Measurements from ENCODE around the gene P2RX2. TPM values are rescaled to one million over a fixed set of nuclear protein-coding genes. Genes with fewer than 3 reads are reported as not detected.

P2RX2 gene
- total and polyA plus RNA-seq, 2 of the 4 experiments (the other 2 are of a cell fraction): not detected

DNA sequence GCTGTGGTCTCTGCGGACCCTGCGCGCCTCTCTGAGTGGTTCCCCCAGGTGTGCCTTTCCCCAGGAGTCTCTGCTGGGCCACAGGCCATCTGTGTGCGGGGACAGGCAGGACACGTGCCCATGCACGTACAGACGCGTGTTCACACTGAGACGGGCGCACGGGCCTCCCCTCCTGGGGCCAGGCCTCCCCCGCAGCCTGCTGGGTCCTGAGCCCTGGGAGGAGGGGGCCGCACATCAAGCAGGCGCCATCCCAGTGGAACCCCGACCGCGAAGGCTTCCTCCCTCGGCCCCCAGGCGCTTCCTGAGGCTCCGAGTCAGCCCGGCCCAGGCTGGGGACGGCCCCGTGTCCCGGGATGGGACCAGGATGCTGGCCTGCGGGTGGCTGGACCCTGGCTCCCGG is 47.9 kb upstream of the P2RX2 start:
- Histone ChIP-seq H3K4me1 (ENCODE audit: control insufficient read depth, insufficient read depth, low read length) (no peaks in the 10 kb centered on the region), H3K79me1 (ENCODE audit: low read depth in 1 of 2, low read length in 2 of 2) (peaks cover 0 to under 1% of the 10 kb centered on the region in 2 experiments; a peak in 2 of 4 replicates), H3K36me3 (ENCODE audit: control insufficient read depth, insufficient read depth, low read length) (peaks cover 14% of the 10 kb centered on the region), H3K23ac (ENCODE audit: low read depth, low read length) (no peak overlapping the region), H2BK5ac (ENCODE audit: low read depth, low read length, poor library complexity, severe bottlenecking) (no peak overlapping the region), H4K8ac (ENCODE audit: low read depth in 2 of 2, low read length in 2 of 2) (no peak overlapping the region), H2BK120ac (ENCODE audit: low read depth, low read length) (no peak overlapping the region), H3K27me3 (ENCODE audit: control insufficient read depth, insufficient read depth, low read length) (no peaks in the 10 kb centered on the region), H3K9ac (ENCODE audit: low read depth, low read length) (no peak overlapping the region), H4K91ac (ENCODE audit: insufficient read depth, low read depth, low read length) (no peak overlapping the region), H3K56ac (ENCODE audit: extremely low read depth, insufficient read depth, low read length) (no peak overlapping the region), H2AK9ac (replicated peaks; ENCODE audit: low read depth, low read length, poor library complexity) (no peak overlapping the region), H2AFZ (replicated peaks; ENCODE audit: low read length, poor library complexity) (no peak overlapping the region), H4K5ac (ENCODE audit: low read depth, low read length) (no peak overlapping the region), H2BK20ac (ENCODE audit: low read depth, low read length) (no peak overlapping the region), H3K9me3 (ENCODE audit: control insufficient read depth, insufficient read depth, low read length) (no peaks in the 10 kb centered on the region), H2BK15ac (ENCODE audit: low read depth, low read length) (no peak overlapping the region), H4K20me1 (ENCODE audit: insufficient read depth, low read length) (peaks cover under 1% of the 10 kb centered on the region; the same call in 1 of the 2 replicates), H3K4me3 (ENCODE audit: insufficient read depth, low read depth, low read length) (no peak overlapping the region), H3K4me2 (ENCODE audit: low read depth, low read length) (no peak overlapping the region), H3K18ac (ENCODE audit: low read depth, low read length) (no peak overlapping the region), H3K14ac (replicated peaks; ENCODE audit: low read depth, low read length) (no peak overlapping the region), H2AK5ac (ENCODE audit: low read depth, low read length) (no peak overlapping the region), H3K9me1 (ENCODE audit: insufficient read depth, low read length) (peaks cover 3% of the 10 kb centered on the region; the same call in 1 of the 2 replicates), H3K4ac (ENCODE audit: low read depth, low read length) (no peak overlapping the region), H3K27ac (ENCODE audit: insufficient read depth, low read length) (no peak overlapping the region)
- intact Hi-C loops (cut with micrococcal nuclease) (no loop called here), in situ Hi-C loops (cut with MboI; ENCODE audit: low sequenced_read_pairs) (no loop called here), dilution Hi-C loops (cut with HindIII; ENCODE audit: low sequenced_read_pairs, unreplicated experiment) (no loop called here)
- CTCF ChIA-PET: no interaction called here
- 96% methylated on average over 15 of the region's 26 CpGs; no CpG with 5 or more reads in 1 of the 2 experiments for whole genome bisulfite sequencing, 2 experiments (ENCODE audit: extremely low coverage in 2 of 2, insufficient read length in 1 of 2)
- DNase-seq: no peak
- no TSS peak for BruUV-seq (replicated peaks)
- POLR2A ChIA-PET (ENCODE audit: unreplicated experiment): no interaction called here
- ATAC-seq (ENCODE audit: low read depth): no peak
- TF ChIP-seq MAFK (IDR thresholded peaks at IDR 0.05; ENCODE audit: low read depth, low read length) (no peak), BHLHE40 (IDR thresholded peaks at IDR 0.05; ENCODE audit: low read depth, low read length) (no peak), USF2 (IDR thresholded peaks at IDR 0.05; ENCODE audit: low read depth, low read length) (no peak), SMC3 (IDR thresholded peaks at IDR 0.05; ENCODE audit: low read depth, low read length) (no peak)

Data from IMR-90 (cell line).